ENCODE measurements around the gene SCGB1C2.
A peak's percentile ranks its signal among the peaks of the same experiment; 100 is the strongest.

Gene SCGB1C2

DNA sequence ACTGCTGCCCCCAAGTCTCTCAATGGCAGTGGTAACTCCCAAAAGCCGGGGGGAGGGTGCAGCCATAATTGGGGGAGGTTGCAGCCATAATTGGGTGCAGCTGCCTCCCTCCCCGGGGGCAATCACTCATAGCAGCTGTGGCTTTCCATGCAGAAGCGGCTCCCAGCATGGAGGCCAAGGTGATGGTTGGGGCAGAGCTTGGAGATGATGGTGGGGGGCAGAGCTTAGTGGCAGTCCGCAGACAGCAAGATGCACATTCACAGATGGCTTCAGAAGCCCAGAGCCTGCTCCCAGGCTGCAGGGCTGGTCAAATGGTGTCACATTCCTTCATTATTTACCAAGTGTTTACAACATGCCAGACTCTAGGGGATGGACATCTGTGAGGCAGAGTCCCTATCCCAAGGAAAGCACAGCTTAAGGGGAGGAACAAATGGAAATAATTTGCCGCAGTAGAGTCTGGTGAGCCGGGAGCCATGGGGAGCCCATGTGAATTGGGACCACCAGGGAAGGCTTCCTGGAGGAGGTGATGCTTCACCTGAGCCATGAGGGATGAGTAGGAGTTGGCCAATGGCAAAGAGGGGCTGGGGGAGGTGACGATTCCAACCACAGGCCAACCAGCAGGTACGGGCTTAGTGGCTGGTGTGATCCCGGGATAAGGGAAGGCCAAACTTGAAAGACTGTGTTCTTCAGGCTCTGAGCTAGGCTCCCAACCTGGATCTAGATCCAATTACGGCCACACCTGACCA lies 36.0 kb downstream of the SCGB1C2 start:
- DNase-seq, result no peak

DNA sequence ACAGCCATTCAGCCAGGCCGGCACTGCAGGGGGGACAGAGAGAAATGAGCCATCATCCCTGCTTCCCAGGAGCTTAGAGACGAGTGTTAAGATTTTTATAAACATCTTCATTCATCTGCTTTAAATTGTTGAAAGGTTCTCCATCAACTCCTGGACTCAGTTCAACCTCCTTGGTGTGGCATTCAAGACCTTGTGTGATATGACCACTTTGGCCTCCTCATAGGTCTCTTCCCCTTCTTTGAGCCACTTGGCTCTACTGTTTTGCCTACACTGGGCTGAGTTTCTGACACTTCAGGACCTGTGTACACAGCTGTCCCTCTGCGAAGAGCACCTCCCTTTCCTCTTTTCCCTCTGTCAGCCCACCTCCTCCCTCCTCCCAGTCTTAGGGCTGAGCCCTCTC lies 39.8 kb downstream of the SCGB1C2 start:
- no peak for DNase-seq

DNA sequence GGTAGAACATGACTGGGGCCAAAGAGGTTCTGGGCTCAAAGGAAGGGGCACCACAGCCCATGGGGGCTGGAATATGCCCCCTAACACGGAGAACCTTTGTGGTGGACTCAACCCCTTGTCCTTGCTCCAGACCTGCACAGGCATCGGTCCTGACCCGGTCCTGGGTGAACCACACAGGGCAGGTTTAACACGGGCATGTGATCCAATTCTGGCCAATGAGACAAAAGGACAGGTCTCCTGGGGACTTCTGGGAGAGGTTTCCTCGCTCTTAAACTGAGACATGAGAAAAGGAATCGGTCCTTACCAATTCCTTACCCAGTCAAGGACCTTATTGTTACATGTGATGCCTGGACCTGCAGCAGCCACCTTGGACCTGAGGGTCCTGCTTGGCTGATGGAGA lies 40.4 kb downstream of the SCGB1C2 start:
- DNase-seq, result no peak

DNA sequence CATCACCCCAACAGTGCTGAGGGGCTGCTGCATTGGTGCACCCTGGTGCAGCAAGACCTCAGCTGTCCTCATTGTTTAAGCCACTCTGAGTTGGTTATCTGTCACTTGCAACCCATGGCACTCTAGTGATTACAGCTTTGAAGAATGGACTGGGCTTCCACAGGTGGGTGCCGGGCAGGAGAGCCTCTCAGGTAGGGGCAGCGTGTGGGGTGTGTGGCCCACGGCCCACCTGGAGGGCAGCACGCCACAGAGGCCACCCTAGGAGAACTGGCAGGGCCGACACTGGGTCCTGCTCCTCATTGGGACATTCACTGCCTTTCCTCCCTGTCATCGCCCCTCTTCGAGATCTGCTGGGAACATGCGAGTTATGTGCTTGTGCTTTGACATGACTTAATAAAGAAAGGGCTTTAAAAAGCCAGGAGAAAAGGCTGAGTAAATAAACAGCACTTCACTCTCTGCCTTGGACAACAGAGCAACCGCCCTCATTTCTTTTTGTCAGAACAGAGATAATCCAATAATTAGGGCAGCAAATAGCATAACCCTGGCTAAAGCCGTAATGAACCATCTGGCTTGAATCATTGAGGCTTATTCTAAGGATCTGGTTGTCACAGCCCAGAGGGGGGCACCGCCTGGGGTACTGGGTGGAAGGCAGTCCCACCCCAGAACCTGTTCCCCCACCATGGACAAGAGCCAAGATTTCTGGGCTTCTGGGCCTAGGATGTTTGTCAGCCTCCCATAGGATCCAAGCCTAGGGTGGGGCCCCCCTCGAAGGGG lies 41.1 kb downstream of the SCGB1C2 start:
- DNase-seq, result peak; percentile 12

DNA sequence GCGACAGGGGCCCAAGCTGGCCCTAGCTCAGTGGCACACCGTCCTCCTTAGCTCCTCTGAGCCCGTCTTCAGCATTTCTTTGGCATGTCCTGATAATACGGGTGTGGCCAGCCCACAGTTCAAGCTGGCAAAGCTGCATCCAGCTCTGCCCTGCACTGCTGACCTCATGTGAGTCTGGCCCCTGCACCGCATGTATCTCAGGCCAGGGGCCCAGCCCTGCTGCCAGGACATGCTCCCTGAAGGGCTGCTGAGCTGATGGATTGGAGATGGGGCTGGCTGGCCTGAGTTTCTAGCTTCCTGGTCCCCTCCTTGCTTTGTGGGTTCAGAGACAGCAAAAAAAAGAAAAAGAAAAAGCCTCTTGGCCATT lies 41.7 kb downstream of the SCGB1C2 start:
- DNase-seq, result peak; percentile 68

DNA sequence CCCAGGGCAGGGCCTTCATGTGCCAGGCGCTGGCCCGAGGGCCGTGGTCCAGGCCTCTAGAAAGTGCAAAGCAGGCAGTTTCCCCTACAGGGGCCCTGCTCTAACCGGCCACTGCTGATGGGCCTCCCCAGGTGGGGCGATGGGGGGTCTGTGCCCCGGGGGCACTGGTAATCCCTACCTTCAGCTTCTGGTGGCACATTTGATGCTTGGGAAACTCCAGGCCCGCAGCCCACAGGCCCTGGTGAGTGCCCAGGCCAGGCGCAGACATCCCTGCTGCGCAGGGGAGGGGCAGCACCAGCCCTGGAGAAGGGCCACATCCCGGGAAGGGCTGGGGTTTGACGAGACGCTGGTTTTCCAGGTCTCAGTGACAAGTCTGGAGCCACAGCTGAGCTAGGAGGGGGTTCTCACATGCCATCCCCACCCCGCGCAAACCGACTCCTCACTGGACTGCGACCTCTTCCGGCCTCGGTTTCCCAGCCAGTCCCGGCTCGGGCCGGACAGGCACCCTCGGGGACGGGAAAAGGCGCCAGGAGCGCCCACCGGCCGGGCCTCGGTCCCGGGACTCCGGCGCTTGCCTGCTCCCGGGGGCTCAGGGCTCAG lies 42.5 kb downstream of the SCGB1C2 start:
- DNase-seq, result no peak

DNA sequence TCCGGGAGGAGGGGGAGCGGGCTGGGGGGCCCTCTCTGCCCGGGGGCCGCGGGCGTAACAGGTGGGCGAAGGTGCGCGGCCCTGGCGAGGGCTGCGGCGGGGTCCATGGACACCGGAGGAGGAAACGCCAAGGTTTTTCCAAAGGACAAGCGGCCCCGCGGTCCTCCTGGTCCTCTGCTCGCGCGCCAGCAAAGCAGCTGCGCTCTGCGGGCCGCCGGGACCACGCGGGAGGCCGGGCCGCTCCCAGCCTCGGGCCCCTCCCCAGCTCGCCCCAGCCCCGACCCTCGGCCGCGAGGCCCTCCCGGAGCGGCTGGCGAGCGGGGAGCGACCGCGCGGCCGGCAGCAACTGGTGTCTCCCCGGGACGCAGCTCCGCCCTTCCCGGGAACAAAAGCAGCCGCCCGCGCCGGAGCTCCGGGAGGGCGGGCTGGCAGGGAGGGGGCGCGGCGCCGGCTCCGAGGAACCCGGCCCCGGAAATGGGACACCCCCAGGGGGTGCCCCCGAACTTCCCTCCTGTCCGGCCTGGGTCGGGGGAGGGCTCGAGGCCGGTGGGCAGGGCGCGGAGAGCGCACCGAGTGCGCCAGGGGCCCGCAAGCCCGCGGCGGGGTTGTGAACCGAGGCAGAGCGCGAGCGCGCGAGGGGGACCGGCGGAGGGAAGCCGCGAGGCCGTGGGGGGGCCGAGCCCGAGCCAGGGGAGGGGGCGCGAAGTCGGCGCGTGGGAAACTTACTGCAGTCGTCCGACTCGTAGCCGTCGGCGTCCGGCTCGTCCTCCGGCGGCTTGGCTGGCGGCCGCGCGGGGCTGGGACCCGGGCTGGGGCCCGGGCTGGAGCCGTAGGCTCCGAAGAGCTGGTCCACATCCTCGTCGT lies 43.2 kb downstream of the SCGB1C2 start:
- DNase-seq, result no peak

DNA sequence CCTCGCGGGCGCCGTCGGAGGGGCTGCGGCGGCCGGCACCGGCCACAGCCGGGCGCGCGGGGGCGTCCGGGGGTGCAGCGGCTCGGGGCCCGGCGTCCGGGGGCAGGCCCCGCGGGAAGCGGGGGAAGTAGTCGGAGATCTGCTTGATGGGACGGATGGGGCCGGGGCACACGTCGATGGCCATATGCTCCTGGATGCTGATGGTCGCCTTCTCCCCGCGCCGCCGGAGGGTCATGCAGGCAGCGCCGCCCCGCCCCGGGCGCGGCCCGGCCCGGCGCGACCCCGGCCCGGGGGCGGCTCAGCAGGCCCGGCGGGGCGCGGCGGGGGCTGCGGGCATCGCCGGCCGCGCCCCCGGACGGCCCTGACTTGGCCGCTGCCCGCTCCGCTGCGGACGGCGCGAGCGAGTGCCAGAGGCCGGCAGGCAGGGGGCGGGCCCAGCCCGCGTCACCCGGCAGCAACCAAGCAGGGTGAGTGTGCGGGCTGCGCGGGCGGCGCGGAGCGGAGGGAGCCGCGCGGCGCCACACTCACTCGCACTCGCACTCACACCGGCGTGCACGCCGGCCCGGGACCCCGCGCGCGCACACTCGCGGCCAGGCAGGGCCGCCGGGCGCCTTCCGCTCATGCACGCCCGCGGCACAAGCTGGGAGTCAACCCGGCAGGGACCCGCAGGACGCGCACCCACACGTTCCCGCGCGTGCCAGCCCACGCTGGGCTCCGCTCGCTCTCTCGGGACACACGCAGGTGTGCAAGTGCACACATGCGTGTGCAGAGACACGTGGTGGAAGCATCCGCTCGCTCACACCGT lies 44.1 kb downstream of the SCGB1C2 start, which contains the start of gene DOC2B:
TSS of gene DOC2B (minus strand) at position 406 of the 805 bp plus-strand sequence. CDS start at position 235, 171 bp downstream.
- peak; percentile 16 for DNase-seq

DNA sequence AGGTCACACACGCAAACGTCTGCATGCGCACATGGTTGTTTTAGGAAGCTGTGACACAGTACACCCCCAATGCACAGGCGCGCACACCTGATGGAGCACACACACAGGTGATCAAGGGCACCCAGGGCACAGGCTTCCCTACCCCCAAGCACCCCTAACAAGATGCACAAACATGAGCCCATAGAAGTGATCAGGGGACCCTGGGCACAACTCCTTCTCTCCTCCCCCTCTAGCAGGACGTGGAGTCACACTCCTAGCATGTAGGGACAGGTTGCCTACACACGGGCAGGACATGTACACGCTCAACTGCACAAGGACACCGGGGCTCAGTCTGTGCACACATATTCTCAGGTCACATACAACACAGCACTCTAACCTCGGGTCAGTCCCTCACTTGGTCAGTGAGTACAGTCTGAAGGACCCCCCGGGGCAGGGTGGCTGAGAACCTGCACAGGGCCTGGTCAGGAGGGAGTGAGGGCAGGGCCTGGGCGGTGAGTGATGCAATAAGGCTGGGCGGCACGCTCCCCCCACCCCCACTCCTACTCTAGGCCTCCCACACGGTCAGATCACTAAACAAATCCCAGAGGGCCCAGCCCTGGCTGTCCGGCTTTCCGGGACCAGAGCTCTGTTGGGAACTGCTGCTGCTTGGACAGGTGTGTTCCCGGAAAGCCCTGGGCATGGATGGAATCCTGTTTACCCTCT lies 44.8 kb downstream of the SCGB1C2 start:
- DNase-seq, result no peak

DNA sequence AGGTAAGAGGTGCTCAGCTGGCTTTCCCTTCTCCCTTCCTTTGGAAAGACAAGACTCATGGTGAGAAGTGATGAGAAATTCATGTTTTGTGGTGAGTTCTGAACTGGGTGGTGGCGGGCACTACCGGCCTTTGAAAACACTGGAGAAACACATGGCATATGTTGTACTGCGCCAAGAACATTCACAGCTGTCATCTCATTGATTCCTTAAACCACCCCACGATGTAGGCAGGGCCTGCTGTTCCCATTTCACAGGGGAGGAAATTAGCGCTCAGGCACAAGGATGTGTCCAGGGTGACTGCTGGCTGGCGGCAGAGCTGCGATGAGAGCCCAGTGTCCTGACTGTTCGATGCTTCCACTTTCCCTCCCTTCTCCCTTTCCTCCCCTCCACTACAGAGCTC lies 45.7 kb downstream of the SCGB1C2 start:
- no peak for DNase-seq

DNA sequence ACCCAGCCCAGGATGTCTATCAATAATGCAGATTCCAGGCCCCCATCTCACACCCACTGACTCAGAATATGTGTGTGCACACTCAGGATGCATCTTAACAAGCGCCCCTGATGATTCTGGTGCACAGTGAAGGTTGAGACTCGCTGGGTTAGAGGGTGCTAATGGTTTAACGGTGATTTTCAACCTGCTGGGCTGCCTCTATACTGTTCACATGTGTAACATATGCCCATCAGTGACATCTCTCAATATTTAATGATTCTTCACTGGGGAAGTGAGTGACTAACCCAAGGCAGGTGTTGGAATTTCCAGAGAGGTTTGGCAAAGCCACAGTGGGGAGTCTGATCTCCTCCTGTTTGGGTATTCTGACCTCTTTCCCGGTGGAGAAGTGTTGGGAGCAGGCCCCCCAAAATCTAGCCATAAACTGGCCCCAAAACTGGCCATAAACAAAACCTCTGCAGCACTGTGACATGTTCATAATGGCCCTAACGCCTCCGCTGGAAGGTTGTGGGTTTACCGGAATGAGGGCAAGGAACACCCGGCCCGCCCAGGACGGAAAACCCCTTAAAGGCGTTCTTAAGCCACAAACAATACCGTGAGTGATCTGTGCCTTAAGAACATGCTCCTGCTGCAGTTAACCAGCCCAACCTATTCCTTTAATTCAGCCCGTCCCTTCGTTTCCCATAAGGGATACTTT lies 48.2 kb downstream of the SCGB1C2 start:
- no peak for DNase-seq

DNA sequence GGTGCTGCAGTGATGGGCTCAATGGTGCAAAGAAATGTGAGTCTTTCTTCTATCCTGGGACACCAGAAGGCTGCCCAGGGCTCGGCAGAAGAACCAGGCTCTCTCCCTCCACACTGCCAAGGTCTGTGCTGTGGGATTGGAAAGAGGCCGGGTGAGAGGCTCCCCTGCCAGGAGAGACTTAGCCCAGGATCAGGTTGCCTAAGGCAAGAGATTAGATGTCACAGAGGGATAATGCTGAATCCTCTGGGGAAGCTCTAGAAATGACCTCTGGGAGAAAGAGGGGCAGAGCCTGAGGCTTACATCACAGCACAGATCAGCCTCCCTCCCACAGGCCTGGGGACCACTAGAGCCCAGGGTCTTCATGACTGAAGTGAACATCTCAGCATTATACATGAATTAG lies 49.8 kb downstream of the SCGB1C2 start:
- no peak for DNase-seq

Measured in hematopoietic multipotent progenitor cell treated with erythropoietin and hydrocortisone succinate and interleukin-3 and kit ligand, for 6 days (in vitro differentiated cells).